Ishikawa (cell line): ENCODE results near the gene PAPOLB.

Source experiments
- CEBPB ChIP-seq: IDR thresholded peaks from 2 replicates; pipeline ENCODE4 v1.6.1; 2012
- CREB1 ChIP-seq: IDR thresholded peaks from 2 replicates; pipeline ENCODE4 v1.6.1; 2012; ENCODE audit warnings: low read depth
- EGR1 ChIP-seq: IDR thresholded peaks from 2 replicates; pipeline ENCODE4 v1.6.1; 2012
- EP300 ChIP-seq: IDR thresholded peaks from 2 replicates; pipeline ENCODE4 v1.6.1; 2012; ENCODE audit warnings: borderline replicate concordance
- FOXM1 ChIP-seq: IDR thresholded peaks from 2 replicates; pipeline ENCODE4 v1.6.1; 2012; ENCODE audit warnings: low read depth, borderline replicate concordance
- NFIC ChIP-seq: IDR thresholded peaks from 2 replicates; pipeline ENCODE4 v1.6.1; 2012
- RAD21 ChIP-seq: IDR thresholded peaks from 2 replicates; pipeline ENCODE4 v1.6.1; 2012; ENCODE audit warnings: low read depth
- TAF1 ChIP-seq: IDR thresholded peaks from 2 replicates; pipeline ENCODE4 v1.6.1; 2012; ENCODE audit warnings: low read depth, mild to moderate bottlenecking
- TCF12 ChIP-seq: IDR thresholded peaks from 2 replicates; pipeline ENCODE4 v1.6.1; 2012; ENCODE audit warnings: low read depth
- TEAD4 ChIP-seq: IDR thresholded peaks from 2 replicates; pipeline ENCODE4 v1.6.1; 2012
- USF1 ChIP-seq: IDR thresholded peaks from 2 replicates; pipeline ENCODE4 v1.6.1; 2012
- YY1 ChIP-seq: IDR thresholded peaks from 2 replicates; pipeline ENCODE4 v1.6.1; 2012; ENCODE audit warnings: low read depth
- ZBTB7A ChIP-seq: IDR thresholded peaks from 2 replicates; pipeline ENCODE4 v1.6.1; 2012; ENCODE audit warnings: low read depth
- TF ChIP-seq, protein P1 (sequence below): IDR thresholded peaks from 2 replicates; pipeline ENCODE4 v1.6.1; 2012
- TF ChIP-seq, protein P2 (sequence below): IDR thresholded peaks from 2 replicates; pipeline ENCODE4 v1.6.1; 2012; ENCODE audit warnings: low read depth, mild to moderate bottlenecking

PAPOLB gene

GRCh38 chr7:4883372-4884144, 21.7 kb upstream of the PAPOLB start, which contains the start of gene RADIL:
Gene RADIL, minus strand, starts transcription at chr7:4883716. Its CDS starts 5,577 bp downstream, at chr7:4878139.
- TF ChIP-seq USF1: no peak; the same call in 1 of the 2 replicates
- peak; percentile 55; the same call in 1 of the 2 replicates for TF ChIP-seq RAD21
- 0 out of 2 replicates have a peak, but pooled peaks have one; percentile 60 for TF ChIP-seq ZBTB7A

GRCh38 chr7:4883033-4883371, 21.2 kb upstream of the PAPOLB start:
- TF ChIP-seq TAF1 (no peak), TEAD4 (no peak), ZBTB7A (peak; percentile 86)

GRCh38 chr7:4882169-4883032, 20.6 kb upstream of the PAPOLB start:
- TF ChIP-seq EP300 (no peak), RAD21 (no peak), CREB1 (no peak), USF1 (no peak), TEAD4 (no peak), TCF12 (no peak), FOXM1 (no peak), ZBTB7A (no peak), EGR1 (no peak), YY1 (no peak), CEBPB (no peak), TAF1 (no peak), NFIC (no peak)
- TF ChIP-seq, protein P1, sequence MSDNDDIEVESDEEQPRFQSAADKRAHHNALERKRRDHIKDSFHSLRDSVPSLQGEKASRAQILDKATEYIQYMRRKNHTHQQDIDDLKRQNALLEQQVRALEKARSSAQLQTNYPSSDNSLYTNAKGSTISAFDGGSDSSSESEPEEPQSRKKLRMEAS: no peak
- TF ChIP-seq, protein P2, sequence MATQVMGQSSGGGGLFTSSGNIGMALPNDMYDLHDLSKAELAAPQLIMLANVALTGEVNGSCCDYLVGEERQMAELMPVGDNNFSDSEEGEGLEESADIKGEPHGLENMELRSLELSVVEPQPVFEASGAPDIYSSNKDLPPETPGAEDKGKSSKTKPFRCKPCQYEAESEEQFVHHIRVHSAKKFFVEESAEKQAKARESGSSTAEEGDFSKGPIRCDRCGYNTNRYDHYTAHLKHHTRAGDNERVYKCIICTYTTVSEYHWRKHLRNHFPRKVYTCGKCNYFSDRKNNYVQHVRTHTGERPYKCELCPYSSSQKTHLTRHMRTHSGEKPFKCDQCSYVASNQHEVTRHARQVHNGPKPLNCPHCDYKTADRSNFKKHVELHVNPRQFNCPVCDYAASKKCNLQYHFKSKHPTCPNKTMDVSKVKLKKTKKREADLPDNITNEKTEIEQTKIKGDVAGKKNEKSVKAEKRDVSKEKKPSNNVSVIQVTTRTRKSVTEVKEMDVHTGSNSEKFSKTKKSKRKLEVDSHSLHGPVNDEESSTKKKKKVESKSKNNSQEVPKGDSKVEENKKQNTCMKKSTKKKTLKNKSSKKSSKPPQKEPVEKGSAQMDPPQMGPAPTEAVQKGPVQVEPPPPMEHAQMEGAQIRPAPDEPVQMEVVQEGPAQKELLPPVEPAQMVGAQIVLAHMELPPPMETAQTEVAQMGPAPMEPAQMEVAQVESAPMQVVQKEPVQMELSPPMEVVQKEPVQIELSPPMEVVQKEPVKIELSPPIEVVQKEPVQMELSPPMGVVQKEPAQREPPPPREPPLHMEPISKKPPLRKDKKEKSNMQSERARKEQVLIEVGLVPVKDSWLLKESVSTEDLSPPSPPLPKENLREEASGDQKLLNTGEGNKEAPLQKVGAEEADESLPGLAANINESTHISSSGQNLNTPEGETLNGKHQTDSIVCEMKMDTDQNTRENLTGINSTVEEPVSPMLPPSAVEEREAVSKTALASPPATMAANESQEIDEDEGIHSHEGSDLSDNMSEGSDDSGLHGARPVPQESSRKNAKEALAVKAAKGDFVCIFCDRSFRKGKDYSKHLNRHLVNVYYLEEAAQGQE: no peak

DNA sequence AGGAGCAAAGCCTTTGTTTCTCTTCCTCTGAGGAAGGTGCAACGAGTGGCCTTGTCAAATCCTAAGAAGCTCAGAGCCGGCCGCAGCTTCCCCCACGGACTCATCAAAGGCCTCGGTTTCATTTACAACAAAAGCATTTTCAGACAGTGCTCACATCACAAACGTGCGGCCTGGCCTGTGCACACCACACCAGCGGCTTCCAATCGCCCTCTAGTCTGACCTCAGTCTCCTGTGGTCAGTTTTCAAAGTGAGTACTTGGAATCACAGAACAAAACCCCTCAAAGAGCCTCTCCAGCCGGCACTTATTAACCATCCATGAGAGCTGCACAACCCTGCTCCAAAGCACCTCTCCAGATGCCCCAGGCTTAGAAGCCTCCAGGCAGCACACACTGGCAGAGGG, 18.4 kb upstream of the PAPOLB start:
- TF ChIP-seq, protein P2: no peak
- TF ChIP-seq RAD21: no peak
- no peak for TF ChIP-seq FOXM1
- TF ChIP-seq YY1: no peak
- TF ChIP-seq TEAD4: no peak
- no peak for TF ChIP-seq EP300
- TF ChIP-seq NFIC: no peak
- TF ChIP-seq CEBPB: no peak
- TF ChIP-seq, protein P1: no peak
- no peak for TF ChIP-seq CREB1
- TF ChIP-seq EGR1: no peak
- TF ChIP-seq ZBTB7A: no peak
- no peak for TF ChIP-seq TAF1
- TF ChIP-seq USF1: no peak

DNA sequence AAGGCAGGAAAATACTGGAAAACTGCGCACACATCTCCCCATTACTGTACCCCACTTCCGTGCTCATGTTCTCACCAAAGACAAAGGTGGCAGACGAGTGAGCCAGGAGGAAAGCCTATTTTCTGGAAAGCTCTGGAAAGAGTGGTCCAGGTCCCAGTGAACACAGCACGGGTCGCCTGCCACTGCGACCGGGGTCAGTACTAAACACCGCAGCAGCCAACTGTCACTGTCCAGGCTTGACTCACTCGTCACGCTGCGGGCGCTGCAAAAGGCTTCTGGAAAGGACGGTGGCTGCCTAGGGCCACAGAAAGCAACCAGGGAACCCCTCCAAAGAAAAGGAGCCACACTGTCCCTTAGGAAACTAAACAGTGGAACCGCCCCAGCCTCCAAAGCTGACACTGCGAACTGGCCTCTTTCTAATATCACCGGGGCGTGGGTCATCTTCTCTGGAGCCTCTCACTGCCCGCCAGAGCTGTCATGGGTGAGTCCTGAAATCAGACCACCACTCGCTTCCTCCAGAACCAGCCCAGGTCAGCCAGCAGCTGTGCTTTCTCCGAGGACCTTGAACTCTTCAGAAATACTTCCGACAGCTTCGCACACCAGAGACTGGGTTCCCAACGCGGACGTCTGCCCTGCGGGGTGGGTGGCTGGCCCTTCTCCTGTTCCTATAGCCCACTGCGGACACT, 17.7 kb upstream of the PAPOLB start:
- TF ChIP-seq ZBTB7A (no peak), NFIC (no peak), CREB1 (no peak), TEAD4 (no peak), YY1 (no peak), TAF1 (no peak), FOXM1 (no peak), CEBPB (no peak), EP300 (no peak), TCF12 (no peak), EGR1 (no peak), USF1 (no peak), RAD21 (no peak)
- TF ChIP-seq, protein P2: no peak
- TF ChIP-seq, protein P1: no peak
